ENCODE data around the gene C2CD3.

C2CD3 gene

GRCh38 chr11:74100231-74100630 is 70.6 kb downstream of the C2CD3 start:
- TF ChIP-seq CTCF (IDR thresholded peaks at IDR 0.05): no peak
- no peak for DNase-seq (ENCODE audit: low spot score)
- H3K4me3 ChIP-seq: no peak overlapping the region
- H3K27ac ChIP-seq: no peak overlapping the region

GRCh38 chr11:74097686-74098237 is 73.0 kb downstream of the C2CD3 start:
- no peak for TF ChIP-seq CTCF (IDR thresholded peaks at IDR 0.05)
- DNase-seq (ENCODE audit: low spot score): no peak
- Histone ChIP-seq H3K27ac (no peak overlapping the region), H3K4me3 (no peak overlapping the region)

DNA sequence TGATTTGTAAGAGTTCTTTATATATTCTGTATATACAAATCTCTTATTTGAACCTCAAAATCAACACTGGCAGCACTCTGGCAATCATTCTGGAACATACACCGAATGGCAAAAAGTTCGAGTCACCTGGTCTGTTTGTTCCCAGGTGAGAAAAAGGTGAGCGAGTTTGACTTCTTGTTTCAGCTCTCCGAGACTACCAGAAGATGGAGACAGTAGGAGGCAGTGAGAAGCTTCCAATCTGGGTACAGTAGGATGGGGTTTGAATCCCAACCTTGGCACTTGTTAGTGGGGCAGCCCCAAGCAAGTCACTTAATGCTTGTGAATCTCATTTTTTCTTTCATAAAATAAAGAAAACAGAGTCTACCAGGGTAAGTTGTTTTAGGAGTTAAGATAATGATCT is 76.4 kb downstream of the C2CD3 start:
- no peak for DNase-seq (ENCODE audit: low spot score)
- no peak overlapping the region for H3K27ac ChIP-seq
- no peak for TF ChIP-seq CTCF (IDR thresholded peaks at IDR 0.05)
- H3K4me3 ChIP-seq: no peak overlapping the region

DNA sequence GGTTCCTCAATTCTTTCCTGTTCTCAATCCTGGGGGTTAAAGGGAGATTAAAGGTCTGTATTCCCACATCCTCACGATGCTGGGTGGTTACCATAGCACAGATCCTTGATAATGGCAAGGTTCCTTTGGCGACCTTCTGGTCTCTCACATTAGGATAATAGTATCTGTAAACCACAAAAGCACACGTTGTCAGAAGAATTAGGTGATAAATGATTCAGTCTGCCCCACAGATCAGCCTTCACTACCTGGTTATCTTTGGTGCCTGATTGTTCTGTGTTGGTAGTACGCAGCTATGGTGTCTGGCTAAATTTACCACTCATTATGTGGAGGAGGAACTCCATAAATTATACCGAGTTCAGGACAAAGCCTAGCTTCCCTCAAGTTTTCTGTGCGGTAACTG is 78.4 kb downstream of the C2CD3 start:
- Histone ChIP-seq H3K27ac (no peak overlapping the region), H3K4me3 (no peak overlapping the region)
- DNase-seq (ENCODE audit: low spot score): no peak
- no peak for TF ChIP-seq CTCF (IDR thresholded peaks at IDR 0.05)

GRCh38 chr11:74091549-74091948 is 79.3 kb downstream of the C2CD3 start:
- H3K27ac ChIP-seq: no peak overlapping the region
- H3K4me3 ChIP-seq: no peak overlapping the region
- TF ChIP-seq CTCF (IDR thresholded peaks at IDR 0.05): no peak
- DNase-seq (ENCODE audit: low spot score): no peak

- no peak for DNase-seq (ENCODE audit: low spot score)
- no peak overlapping the region for H3K27ac ChIP-seq
These were observed 80.1 kb downstream of the C2CD3 start for GRCh38 chr11:74090701-74091100.

More at GRCh38 chr11:74090701-74091100, 80.1 kb downstream of the C2CD3 start:
- no peak for TF ChIP-seq CTCF (IDR thresholded peaks at IDR 0.05)
- H3K4me3 ChIP-seq: no peak overlapping the region
